Loucy (cell line): Measurements from ENCODE around the gene RTCB.
"Not testable (repeated sequence)": the region's sequence is repeated elsewhere in the genome, so short reads cannot be mapped to it uniquely, and the experiment has no call there.

Experiments used
- H2AFZ ChIP-seq: fragments of 200-600 bp; sonication (generic); 2 replicates; pipeline ENCODE4 v1.6.0; 2016; ENCODE audit warnings: antibody characterized with exemption, mild to moderate bottlenecking, low read length, moderate library complexity
- H3F3A ChIP-seq: fragments of 200-600 bp; 2 replicates; pipeline ENCODE4 v1.6.0; 2016; ENCODE audit warnings: antibody characterized with exemption, low read depth, mild to moderate bottlenecking
- H3K27me3 ChIP-seq: fragments of 200-600 bp; sonication (generic); 2 replicates; pipeline ENCODE4 v1.6.1; 2014; ENCODE audit warnings: low read length, mild to moderate bottlenecking; ENCODE audit not compliant: insufficient read depth, poor library complexity, severe bottlenecking
- H3K36me3 ChIP-seq: fragments of 200-600 bp; sonication (generic); 2 replicates; pipeline ENCODE4 v1.6.1; 2016; ENCODE audit warnings: low read length; ENCODE audit not compliant: insufficient read depth
- H3K4me1 ChIP-seq: fragments of 200-600 bp; sonication (generic); 2 replicates; pipeline ENCODE4 v1.5.1; 2014; ENCODE audit warnings: low read length, mild to moderate bottlenecking; ENCODE audit not compliant: insufficient read depth, poor library complexity, severe bottlenecking
- H3K4me2 ChIP-seq: fragments of 200-600 bp; sonication (generic); 2 replicates; pipeline ENCODE4 v1.6.0; 2014; ENCODE audit warnings: antibody characterized with exemption, low read length, low read depth, mild to moderate bottlenecking; ENCODE audit not compliant: poor library complexity, severe bottlenecking
- H3K4me3 ChIP-seq: fragments of 200-600 bp; sonication (generic); 2 replicates; pipeline ENCODE4 v1.5.1; 2014; ENCODE audit warnings: low read length, mild to moderate bottlenecking, mixed read lengths; ENCODE audit not compliant: poor library complexity, severe bottlenecking
- H3K79me2 ChIP-seq: fragments of 200-600 bp; sonication (generic); 2 replicates; pipeline ENCODE4 v1.6.1; 2014; ENCODE audit warnings: low read length; ENCODE audit not compliant: insufficient read depth
- H3K9ac ChIP-seq: fragments of 200-600 bp; sonication (generic); 2 replicates; pipeline ENCODE4 v1.6.0; 2014; ENCODE audit warnings: mild to moderate bottlenecking, low read depth, low read length, moderate library complexity; ENCODE audit not compliant: poor library complexity, severe bottlenecking
- H3K9me2 ChIP-seq: fragments of 200-600 bp; sonication (generic); replicated peaks from 2 replicates; pipeline ENCODE4 v1.6.1; 2016; ENCODE audit warnings: low read depth, low read length, mixed read lengths
- H3K9me3 ChIP-seq: fragments of 200-600 bp; sonication (generic); 2 replicates; pipeline ENCODE4 v1.6.1; 2014; ENCODE audit warnings: mild to moderate bottlenecking, antibody characterized with exemption, low read length, low read depth; ENCODE audit not compliant: insufficient read depth
- H4K20me1 ChIP-seq: fragments of 200-600 bp; sonication (generic); 2 replicates; pipeline ENCODE4 v1.6.0; 2014; ENCODE audit warnings: antibody characterized with exemption, low read length, mild to moderate bottlenecking; ENCODE audit not compliant: insufficient read depth, poor library complexity, severe bottlenecking
- EZH2phosphoT487 ChIP-seq: fragments of 200-600 bp; IDR thresholded peaks from 2 replicates; pipeline ENCODE4 v1.6.1; 2018; ENCODE audit warnings: antibody characterized with exemption, mild to moderate bottlenecking, moderate library complexity, borderline replicate concordance
- TF ChIP-seq, protein P1 (sequence below): fragments of 200-600 bp; sonication (generic); conservative IDR thresholded peaks from 2 replicates; pipeline ENCODE4 v1.5.1; 2014; ENCODE audit warnings: mild to moderate bottlenecking, antibody characterized with exemption, low read length

RTCB gene

GRCh38 chr22:32353292-32353691, 58.8 kb downstream of the RTCB start:
- H3K4me2 ChIP-seq = no peak overlapping the region
- no peaks in the 10 kb centered on the region for H3K4me1 ChIP-seq
- H3K36me3 ChIP-seq = no peaks in the 10 kb centered on the region
- no peaks in the 10 kb centered on the region for H3F3A ChIP-seq
- H3K9me2 ChIP-seq = no peaks in the 10 kb centered on the region
- no peak overlapping the region for H3K4me3 ChIP-seq
- no peaks in the 10 kb centered on the region for H3K9me3 ChIP-seq
- no peaks in the 10 kb centered on the region for H4K20me1 ChIP-seq
- no peak overlapping the region for H3K9ac ChIP-seq
- no peak for TF ChIP-seq EZH2phosphoT487
- TF ChIP-seq, protein P1, sequence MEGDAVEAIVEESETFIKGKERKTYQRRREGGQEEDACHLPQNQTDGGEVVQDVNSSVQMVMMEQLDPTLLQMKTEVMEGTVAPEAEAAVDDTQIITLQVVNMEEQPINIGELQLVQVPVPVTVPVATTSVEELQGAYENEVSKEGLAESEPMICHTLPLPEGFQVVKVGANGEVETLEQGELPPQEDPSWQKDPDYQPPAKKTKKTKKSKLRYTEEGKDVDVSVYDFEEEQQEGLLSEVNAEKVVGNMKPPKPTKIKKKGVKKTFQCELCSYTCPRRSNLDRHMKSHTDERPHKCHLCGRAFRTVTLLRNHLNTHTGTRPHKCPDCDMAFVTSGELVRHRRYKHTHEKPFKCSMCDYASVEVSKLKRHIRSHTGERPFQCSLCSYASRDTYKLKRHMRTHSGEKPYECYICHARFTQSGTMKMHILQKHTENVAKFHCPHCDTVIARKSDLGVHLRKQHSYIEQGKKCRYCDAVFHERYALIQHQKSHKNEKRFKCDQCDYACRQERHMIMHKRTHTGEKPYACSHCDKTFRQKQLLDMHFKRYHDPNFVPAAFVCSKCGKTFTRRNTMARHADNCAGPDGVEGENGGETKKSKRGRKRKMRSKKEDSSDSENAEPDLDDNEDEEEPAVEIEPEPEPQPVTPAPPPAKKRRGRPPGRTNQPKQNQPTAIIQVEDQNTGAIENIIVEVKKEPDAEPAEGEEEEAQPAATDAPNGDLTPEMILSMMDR = no peak
- H3K79me2 ChIP-seq = no peaks in the 10 kb centered on the region
- no peaks in the 10 kb centered on the region for H3K27me3 ChIP-seq
- H2AFZ ChIP-seq = no peak overlapping the region

DNA sequence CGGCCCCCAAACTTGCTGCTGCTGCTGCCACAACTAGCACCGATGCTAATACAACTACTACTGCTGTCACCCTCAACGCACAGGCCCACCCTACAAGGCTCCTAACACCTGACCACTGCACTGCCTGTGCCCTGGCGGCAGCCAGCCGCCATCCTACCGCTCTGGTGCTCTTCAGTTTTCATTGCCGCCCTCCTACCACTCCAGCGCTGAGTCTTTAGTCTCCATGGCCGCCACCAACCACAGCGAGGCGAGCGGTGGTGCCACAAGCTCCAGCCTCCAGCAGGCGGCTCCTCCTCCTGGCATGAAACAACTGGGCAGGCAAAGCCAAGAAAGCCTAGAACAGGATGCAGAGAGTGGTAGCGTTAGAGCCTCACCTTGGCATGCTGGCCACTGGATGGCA, 59.4 kb downstream of the RTCB start:
- TF ChIP-seq, protein P1 = no peak
- no peak for TF ChIP-seq EZH2phosphoT487
- H3K79me2 ChIP-seq = no peaks in the 10 kb centered on the region
- no peak overlapping the region for H2AFZ ChIP-seq

GRCh38 chr22:32351875-32352274, 60.2 kb downstream of the RTCB start:
- not testable (repeated sequence) for H3K27me3 ChIP-seq, H3K4me3 ChIP-seq, H2AFZ ChIP-seq, H3F3A ChIP-seq, H3K79me2 ChIP-seq, H3K9me3 ChIP-seq, H3K9me2 ChIP-seq, H4K20me1 ChIP-seq, H3K9ac ChIP-seq, H3K4me2 ChIP-seq, H3K36me3 ChIP-seq, H3K4me1 ChIP-seq

More for the DNA sequence above, 59.4 kb downstream of the RTCB start:
- Histone ChIP-seq H3K4me3 (no peak overlapping the region), H3K36me3 (no peaks in the 10 kb centered on the region), H3K9me2 (no peaks in the 10 kb centered on the region), H3K27me3 (no peaks in the 10 kb centered on the region), H4K20me1 (no peaks in the 10 kb centered on the region), H3K9me3 (no peaks in the 10 kb centered on the region), H3K4me1 (no peaks in the 10 kb centered on the region), H3F3A (no peaks in the 10 kb centered on the region), H3K4me2 (no peak overlapping the region), H3K9ac (no peak overlapping the region)

DNA sequence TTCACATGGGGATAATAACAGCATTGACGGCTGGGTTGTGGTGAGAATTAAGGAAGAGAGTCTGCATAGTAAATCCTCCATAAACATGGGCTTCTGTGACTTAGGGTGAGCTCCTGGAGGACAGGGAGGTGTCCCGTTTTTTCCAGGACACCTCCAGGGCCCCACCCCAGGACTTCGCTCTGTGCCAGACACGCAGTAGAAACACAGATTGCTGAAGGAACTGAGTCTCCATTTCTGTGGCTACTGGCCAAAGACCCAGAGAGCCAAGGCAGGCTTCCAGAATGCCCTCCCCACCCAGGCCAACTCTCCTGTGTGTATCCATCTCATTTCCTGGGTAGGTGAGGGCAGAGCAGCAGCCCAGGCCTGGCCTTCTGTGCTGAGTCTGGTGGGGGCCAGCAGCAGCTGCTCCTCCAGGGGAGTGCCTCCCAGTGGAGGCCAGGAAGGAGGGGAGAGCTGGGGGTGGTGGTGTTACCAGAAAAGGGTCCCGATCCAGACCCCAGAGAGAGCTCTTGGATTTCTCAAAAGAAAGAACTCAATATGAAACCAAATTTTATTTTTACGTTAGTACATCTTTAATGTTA, 63.9 kb downstream of the RTCB start:
- Histone ChIP-seq H3F3A (no peaks in the 10 kb centered on the region), H3K9me2 (no peaks in the 10 kb centered on the region), H3K4me3 (no peak overlapping the region), H3K9ac (no peak overlapping the region), H3K4me1 (no peaks in the 10 kb centered on the region), H2AFZ (no peak overlapping the region), H3K9me3 (no peaks in the 10 kb centered on the region), H3K36me3 (no peaks in the 10 kb centered on the region), H3K27me3 (no peaks in the 10 kb centered on the region), H3K79me2 (no peaks in the 10 kb centered on the region), H3K4me2 (no peak overlapping the region), H4K20me1 (no peaks in the 10 kb centered on the region)
- TF ChIP-seq, protein P1 = no peak
- no peak for TF ChIP-seq EZH2phosphoT487
